Measurements from ENCODE around the gene SNX32.
"Not testable (repeated sequence)": the region's sequence is repeated elsewhere in the genome, so short reads cannot be mapped to it uniquely, and the experiment has no call there.

The SNX32 gene

GRCh38 chr11:65829459-65829858 lies 4.3 kb upstream of the SNX32 start:
- DNase-seq: no peak

- DNase-seq: not testable (repeated sequence)
Measured at GRCh38 chr11:65832231-65832630, 1.5 kb upstream of the SNX32 start.

DNA sequence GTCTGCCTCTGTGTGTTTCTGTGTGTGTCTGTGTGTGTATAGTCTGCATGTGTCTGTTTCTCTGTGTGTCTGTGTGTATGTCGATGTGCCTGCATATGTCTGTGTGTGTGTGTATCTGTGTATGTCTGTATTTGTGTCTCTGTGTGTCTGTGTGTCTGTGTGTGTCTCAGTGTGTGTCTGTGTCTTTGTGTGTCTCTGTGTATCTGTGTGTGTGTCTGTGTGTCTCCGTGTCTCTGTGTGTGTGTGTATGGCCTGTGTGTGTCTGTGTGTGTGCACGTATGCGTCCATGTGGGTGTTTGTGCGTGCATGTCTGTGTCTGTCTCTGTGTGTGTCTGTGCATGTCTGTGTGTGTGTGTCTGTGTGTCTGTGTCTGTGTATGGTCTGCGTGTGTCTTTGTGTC lies 439 bp downstream of the SNX32 start:
- DNase-seq: no peak

DNA sequence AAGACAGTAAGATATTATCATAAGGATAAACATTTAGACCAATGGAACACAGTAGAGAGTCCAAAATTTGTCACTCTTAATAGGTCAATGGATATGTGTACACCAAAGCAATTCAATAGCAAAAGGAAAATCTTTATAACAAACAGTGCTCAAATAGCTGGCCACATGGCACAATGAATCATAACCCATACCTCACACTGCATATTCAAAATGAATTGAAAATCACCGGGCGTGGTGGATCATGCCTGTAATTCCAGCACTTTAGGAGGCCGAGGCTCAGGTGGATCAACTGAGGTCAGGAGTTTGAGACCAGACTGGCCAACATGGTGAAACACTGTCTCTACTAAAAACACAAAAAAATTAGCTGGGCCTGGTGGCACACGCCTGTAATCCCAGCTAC lies 8.4 kb downstream of the SNX32 start:
- DNase-seq: no peak

GRCh38 chr11:65843811-65844210 lies 10.0 kb downstream of the SNX32 start:
- no peak for DNase-seq

DNA sequence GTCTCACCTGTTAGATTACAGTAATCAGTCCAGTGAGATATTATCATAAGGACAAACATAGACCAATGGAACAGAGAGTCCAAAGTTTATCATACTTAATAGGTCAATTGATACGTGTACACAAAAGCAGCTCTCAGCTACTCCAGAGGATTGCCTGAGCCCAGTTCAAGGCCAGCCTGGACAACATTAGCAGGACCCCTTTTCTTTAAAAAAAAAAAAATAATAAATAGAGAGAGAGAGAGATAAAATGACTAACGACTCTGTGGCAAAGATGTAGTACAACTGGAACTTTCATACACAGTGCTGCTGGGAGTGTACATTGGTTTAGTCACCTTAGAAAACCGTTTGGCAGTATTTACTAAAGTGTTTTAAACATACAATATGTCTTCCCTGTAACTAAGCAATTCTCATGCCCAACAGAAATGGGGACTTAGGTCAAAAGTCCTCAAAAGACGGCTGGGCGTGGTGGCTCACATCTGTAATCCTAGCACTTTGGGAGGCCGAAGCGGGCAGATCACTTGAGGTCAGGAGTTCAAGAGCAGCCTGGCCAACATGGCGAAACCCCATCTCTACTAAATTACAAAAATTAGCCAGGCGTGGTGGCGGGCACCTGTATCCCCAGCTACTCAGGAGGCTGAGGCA lies 10.6 kb downstream of the SNX32 start:
- no peak for DNase-seq

- no peak for DNase-seq
Measured at GRCh38 chr11:65847746-65848145, 14.0 kb downstream of the SNX32 start.

DNA sequence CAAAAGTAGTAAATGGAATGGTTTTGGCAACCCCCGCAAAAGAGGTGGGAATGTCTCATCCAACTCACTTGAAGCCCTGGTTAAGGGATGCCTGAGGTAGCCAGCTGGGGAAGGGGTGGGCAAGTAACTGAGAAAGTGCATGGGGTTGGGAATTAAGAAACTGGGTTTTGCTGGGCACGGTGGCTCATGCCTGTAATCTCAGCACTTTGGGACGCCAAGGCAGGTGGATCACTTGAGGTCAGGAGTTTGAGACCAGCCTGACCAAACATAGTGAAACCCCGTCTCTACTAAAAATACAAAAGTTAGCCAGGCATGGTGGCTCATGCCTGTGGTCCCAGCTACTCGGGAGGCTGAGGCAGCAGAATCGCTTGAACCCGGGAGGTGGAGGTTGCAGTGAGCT lies 14.9 kb downstream of the SNX32 start:
- not testable (repeated sequence) for DNase-seq

DNA sequence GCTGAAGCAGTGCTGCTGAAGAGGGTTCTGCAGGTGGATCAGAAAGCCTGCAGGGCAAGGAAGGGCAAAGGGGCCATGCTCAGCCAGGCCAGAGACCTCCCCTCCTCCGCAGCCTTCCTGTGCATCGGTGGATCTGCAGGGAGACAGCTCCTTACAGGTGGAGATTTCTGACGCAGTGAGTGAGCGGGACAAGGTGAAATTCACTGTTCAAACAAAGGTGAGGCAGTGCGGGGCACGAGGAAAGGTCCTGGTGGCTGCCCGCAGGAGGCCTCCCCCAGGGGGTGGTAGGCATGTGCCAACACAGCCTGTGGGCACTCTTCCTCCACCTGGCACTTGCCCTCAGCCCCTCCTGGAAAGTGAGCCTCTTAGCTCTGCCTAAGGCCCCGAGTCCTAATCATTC lies 15.6 kb downstream of the SNX32 start:
- DNase-seq: no peak

DNA sequence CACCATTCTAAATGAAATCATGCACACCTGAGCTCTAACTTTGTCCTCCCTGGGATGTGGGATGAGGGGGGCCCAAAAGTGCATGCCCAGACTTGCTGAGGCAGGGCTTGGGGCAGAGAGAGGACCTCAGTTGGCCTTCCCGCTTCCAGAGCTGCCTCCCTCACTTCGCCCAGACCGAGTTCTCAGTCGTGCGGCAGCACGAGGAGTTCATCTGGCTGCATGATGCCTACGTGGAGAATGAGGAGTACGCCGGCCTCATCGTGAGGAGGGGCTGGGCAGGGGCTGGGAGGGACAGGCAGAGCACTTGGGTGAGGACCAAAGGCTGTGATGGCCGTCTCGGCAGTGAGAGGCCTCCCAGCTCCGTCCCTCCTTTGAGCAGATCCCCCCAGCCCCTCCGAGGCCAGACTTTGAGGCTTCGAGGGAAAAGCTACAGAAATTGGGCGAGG lies 16.0 kb downstream of the SNX32 start:
- no peak for DNase-seq

DNA sequence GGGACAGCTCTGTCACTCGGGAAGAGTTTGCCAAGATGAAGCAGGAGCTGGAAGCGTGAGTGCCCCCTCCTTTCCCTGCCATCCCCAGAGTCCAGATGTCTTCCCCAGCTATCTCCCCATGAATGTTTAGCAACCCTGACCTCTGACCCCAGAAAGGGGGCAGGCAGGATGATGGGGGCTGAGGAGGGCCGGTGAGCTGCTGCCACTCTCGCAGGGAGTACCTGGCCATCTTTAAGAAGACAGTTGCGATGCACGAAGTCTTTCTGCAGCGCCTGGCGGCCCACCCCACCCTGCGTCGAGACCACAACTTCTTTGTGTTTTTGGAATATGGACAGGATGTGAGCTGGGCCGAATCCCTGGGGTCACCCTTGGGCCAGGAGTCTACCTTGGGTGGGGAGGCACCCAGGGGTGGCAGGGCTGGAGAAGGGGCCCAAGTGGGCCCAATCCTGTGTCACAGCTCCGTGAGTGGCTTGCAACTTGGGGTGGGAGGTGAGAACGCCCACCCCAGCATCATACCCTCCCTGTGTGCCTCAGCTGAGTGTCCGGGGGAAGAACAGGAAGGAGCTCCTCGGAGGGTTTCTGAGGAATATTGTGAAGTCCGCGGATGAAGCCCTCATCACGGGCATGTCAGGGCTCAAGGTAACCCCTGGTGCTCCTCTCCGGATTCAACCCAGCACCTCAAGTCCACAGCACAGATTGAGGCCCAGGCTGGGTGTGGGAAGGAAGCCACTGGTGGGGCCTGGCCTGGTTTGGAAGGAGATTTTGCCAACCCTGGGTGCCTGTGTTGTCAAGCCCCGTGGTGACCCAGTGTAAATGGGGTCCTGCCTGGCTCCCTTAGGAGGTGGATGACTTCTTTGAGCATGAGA lies 16.7 kb downstream of the SNX32 start:
- no peak for DNase-seq

- no peak for DNase-seq
Measured at GRCh38 chr11:65851083-65851579, 17.4 kb downstream of the SNX32 start.

DNA sequence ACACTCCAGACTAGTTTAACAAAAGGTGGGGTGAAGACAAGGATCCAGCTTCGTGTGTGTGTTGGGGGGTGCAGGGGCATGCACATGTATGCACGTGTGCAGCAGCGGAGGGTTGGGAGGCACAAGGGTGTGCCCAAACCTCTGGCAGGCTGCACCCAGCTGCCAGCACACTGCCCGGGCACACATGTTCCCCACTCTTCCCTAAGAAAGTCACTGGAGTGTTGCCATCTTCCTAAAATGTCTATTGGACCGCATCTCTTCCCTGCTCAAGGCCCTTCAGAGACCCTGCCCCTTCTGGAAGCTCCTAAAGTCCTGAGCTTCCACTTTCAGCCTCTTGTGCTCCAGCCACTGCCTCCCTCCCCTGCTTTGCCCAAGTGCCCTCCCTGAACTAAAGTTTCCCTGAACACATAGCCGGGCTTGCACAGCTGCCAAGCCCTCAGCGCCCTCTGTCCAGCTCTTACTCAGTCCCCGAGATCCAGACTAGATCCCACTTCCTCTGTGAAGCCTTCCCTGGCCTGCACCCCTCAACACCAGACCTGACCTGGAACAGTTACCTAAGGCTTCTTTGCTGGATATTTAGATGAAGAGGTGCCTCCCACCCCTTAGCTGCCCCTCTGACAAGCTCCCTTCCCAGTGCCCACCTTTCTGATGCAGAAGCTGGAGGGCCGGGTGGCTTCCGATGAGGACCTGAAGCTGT lies 18.2 kb downstream of the SNX32 start:
- DNase-seq: no peak

DNA sequence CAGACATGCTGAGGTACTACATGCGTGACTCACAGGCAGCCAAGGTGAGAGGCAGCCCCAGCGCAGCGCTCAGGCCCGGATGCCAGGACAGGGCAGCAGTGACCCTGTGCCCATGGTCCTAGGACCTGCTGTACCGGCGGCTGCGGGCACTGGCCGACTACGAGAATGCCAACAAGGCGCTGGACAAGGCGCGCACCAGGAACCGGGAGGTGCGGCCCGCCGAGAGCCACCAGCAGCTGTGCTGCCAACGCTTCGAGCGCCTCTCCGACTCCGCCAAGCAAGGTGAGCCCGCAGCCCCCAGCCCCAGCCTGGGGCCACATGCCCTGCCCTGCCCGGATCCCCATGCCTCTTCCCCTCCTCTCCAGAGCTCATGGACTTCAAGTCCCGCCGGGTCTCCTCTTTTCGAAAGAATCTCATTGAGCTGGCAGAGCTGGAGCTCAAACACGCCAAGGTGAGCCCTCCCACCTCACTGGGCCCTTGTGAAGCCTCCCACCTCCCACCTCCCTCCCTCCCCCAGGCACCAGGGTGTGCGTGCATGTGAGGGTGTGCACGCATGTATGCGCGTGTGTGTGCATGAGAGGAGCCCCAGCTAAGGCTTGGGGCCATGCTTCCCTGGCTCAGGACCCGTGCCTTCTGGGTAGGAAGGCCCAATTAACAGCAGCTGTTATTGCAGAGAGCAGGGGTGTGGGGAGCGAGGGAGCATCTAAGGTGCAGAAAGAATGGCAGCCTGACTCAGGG lies 18.9 kb downstream of the SNX32 start:
- no peak for DNase-seq

- no peak for DNase-seq
Measured at GRCh38 chr11:65853246-65853979, 19.6 kb downstream of the SNX32 start.

DNA sequence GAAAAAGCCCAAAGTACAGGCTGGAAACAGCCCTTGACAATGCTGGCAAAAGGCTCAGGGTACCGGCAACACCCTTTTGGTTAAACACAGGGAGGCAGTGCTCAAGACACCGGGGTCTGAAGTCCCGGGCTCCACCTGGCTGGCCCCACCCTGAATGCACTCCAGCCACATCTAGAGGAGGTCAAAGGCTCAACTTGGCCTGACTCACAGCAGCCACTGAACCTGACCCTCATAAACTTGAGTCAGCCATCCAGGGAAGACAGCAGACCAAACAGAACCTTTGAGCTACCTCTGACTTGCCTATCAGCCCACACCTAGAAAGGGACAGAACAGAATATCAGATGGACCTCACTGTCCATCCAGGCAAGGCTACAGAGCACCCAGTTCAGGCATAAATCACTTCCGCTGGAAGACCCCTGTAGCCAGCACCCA lies 20.4 kb downstream of the SNX32 start:
- DNase-seq: no peak

DNA sequence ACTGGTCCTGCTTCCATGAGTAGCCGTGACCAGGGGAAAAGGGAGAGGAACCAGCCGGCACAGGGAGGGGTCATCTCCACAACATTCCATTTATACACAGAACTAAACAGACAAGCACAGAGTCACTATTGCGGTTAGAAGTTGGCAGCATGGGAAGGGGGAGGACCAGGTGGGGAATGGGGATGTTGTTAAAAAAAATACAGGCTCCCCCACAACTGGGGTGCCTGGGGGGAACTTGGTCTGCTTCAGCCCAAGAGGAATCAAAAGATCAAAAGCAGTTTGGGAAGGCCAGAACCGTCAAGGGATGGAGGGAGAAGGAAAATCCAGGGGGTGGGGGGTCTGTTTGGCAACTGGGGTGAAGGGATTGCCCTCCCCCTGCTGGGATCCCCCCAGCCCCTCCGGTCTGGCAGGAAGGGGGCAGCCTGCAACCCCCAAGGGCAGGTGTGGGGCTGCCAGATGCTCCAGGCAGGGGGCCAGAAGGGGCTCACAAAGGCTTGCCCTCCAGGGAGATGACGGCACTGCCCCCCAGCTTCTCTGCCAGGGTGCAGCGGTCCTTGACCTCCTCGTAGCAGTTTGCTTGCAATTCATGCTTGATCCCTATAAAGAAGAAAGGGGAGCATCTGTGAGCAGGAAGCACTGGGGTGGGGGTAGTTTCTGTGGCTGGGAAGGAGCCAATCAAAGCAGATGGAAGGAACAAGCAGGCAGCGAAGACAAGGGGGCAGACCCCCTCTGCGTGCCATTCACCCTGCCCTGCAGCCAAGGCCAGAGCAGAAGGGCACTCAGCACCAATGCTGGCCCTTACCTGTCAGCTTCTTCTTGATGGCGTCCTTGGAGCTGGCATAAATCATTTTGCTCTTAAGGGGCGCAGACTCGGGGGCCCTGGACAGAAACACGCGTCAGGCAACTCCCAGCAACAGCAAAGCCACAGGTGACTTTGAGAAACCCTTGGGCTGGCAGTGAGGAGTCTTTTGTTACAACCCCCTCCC lies 21.4 kb downstream of the SNX32 start:
- no peak for DNase-seq

DNA sequence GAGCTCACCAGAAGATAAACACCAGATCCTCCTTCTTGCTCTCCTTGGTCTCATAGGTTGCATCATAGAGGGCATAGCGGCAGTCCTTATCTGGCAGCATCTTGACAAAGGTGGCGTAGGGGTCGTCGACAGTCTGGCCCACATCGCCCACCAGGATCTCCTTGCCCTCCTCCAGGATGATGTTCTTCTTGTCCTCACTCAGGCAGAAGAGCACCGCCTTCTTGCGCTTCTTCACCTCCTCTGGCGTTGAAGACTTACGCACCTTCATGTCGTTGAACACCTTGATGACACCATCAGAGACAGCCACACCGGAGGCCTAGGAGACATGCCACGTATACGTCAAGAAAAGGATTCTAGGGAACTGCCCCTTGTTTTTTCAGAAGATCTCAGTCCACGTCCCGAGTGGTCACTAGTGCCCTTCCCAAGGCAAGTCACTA lies 22.2 kb downstream of the SNX32 start:
- DNase-seq: no peak

- DNase-seq: peak; percentile 54
Measured at GRCh38 chr11:65856689-65857499, 23.1 kb downstream of the SNX32 start.

DNA sequence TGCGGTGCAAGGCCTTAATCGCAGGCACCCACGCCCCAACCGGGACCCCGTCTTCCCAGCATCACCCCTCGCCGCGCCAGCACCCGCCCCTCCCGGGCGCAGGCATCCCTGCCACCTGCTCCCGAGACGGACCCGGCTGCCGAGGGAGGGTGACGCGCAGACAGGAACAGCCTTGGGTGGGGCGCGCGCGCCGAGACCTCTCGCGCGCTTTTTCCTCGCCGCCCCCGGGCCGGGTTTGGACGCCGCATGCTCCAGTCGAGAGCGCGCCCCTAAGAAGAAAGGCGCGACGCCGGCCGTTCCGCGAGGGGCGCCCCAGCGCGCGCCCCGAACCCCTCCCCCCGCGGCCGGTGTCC lies 23.7 kb downstream of the SNX32 start:
- DNase-seq: no peak

All from fibroblast of skin of right quadriceps (primary cell).